ENCODE measurements around the gene LRRC18. TPM values are rescaled to one million over a fixed set of nuclear protein-coding genes. Genes with fewer than 3 reads are reported as not detected.

Gene LRRC18
- total and polyA plus RNA-seq, 10 of the 15 experiments (the other 5 are each of a cell fraction or from before 2014, with no cell fraction given) = 0.16 to 0.47 (median 0.24) TPM; not detected in 6

DNA sequence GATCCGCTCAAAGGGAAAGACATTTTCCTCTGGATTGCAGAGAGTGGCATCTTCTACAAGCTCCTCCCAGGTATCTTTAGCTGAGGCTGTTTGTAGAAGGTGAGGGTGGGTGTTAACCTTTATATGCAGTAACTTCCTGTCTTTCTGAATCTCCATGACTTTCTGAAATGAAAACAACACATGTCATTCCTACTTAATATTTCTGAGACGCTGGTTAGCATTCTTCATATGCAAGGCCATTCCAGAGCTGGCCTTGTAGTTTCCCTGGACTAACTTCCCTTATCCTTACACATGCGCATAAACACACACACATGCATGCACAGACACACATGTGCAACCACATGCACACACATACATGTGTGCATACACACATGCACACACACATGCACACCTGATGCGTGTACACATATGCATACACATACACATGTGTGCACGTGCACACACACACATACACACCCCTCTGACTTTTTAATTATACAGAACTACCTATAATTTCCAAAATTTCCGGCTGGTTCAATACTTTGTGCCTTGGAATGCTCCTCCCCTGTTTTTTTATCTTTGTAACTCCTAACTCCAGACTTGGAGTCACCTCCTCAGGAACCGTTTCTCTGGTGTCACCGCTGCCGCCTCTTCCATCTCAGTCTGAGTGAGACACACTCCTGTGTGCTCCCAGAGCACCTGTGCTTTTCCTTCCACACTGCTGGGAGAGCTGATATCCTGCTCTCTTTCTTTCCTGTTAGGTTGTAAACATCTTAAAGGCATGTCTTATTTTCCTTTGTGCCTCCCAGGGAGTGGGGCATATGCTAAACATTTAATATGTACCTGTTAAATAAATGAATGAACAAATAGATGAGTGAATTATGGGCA is 55.2 kb downstream of the LRRC18 start:
- no peak for ATAC-seq
- DNase-seq (ENCODE audit: low read depth, low spot score) = no peak
- in situ Hi-C loops (cut with MboI) (no loop called here), intact Hi-C loops (cut with micrococcal nuclease; ENCODE audit: unreplicated experiment) (no loop called here)
- H3K79me2 ChIP-seq (ENCODE audit: control insufficient read depth, insufficient read depth, low read length) = no peaks in the 10 kb centered on the region
- ChIA-PET SMC1A (ENCODE audit: uncharacterized antibody, unreplicated experiment) (interaction anchor here (1.1 kb wide), 1 partner anchor 9 kb away, joined by 3 read pairs; no protein-coding TSS in a partner anchor), RAD21 (ENCODE audit: unreplicated experiment) (no interaction called here), POLR2A (no interaction called here), CTCF (interaction anchor here (0.8 kb wide), 1 partner anchor 572 kb away, joined by 3 read pairs; no protein-coding TSS in a partner anchor)
- no peak overlapping the region for H2AFZ ChIP-seq (ENCODE audit: control insufficient read depth, low read depth, low read length)
- no peaks in the 10 kb centered on the region for H3K27me3 ChIP-seq (replicated peaks in 1 of 2; ENCODE audit: control insufficient read depth in 2 of 2, insufficient read depth in 2 of 2, low read length in 1 of 2)
- no peaks in the 10 kb centered on the region; the same call in 2 of the 3 replicates for H3K9me3 ChIP-seq (replicated peaks; ENCODE audit: control insufficient read depth, insufficient read depth, low read length)
- H3K27ac ChIP-seq (ENCODE audit: control insufficient read depth, insufficient read depth) = no peak overlapping the region
- WGBS (ENCODE audit: insufficient coverage, insufficient replicate concordance, low lambda C conversion rate, missing lambda C conversion rate) = 92% methylated on average over 9 of the region's 9 CpGs
- H3K4me3 ChIP-seq = no peak overlapping the region
- no peaks in the 10 kb centered on the region for H4K20me1 ChIP-seq (ENCODE audit: control insufficient read depth, insufficient read depth)
- no TSS peak for BruUV-seq (replicated peaks)
- no peaks in the 10 kb centered on the region; the same call in 1 of the 2 replicates for H3K4me1 ChIP-seq (ENCODE audit: control insufficient read depth, insufficient read depth, low read length)
- peaks cover 2 to 7% of the 10 kb centered on the region in 2 experiments; a peak in 3 of 4 replicates for H3K36me3 ChIP-seq (ENCODE audit: control insufficient read depth in 2 of 2, insufficient read depth in 2 of 2, low read length in 1 of 2)
- H3K4me2 ChIP-seq (ENCODE audit: control insufficient read depth, insufficient read depth) = no peak overlapping the region
- no peak for FAIRE-seq
- H3K9ac ChIP-seq (ENCODE audit: control insufficient read depth, insufficient read depth, low read length) = no peak overlapping the region
- TF ChIP-seq, protein P1, sequence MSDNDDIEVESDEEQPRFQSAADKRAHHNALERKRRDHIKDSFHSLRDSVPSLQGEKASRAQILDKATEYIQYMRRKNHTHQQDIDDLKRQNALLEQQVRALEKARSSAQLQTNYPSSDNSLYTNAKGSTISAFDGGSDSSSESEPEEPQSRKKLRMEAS (IDR thresholded peaks at IDR 0.05; ENCODE audit: low read depth, low read length) = no peak
- TF ChIP-seq FOS (IDR thresholded peaks at IDR 0.05; ENCODE audit: borderline replicate concordance, extremely low read depth, insufficient read length) (no peak), NR2C2 (IDR thresholded peaks at IDR 0.05; ENCODE audit: borderline replicate concordance, control insufficient read depth, insufficient read length, low read depth) (no peak), SP1 (IDR thresholded peaks at IDR 0.05; ENCODE audit: low read depth, low read length) (no peak), NFYA (IDR thresholded peaks at IDR 0.05; ENCODE audit: borderline replicate concordance, low read depth, low read length) (no peak), TARDBP (IDR thresholded peaks at IDR 0.05; ENCODE audit: borderline replicate concordance) (no peak)
- TF ChIP-seq, protein P2, sequence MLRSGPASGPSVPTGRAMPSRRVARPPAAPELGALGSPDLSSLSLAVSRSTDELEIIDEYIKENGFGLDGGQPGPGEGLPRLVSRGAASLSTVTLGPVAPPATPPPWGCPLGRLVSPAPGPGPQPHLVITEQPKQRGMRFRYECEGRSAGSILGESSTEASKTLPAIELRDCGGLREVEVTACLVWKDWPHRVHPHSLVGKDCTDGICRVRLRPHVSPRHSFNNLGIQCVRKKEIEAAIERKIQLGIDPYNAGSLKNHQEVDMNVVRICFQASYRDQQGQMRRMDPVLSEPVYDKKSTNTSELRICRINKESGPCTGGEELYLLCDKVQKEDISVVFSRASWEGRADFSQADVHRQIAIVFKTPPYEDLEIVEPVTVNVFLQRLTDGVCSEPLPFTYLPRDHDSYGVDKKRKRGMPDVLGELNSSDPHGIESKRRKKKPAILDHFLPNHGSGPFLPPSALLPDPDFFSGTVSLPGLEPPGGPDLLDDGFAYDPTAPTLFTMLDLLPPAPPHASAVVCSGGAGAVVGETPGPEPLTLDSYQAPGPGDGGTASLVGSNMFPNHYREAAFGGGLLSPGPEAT (IDR thresholded peaks at IDR 0.05; ENCODE audit: low read depth) = no peak
- TF ChIP-seq, protein P3, sequence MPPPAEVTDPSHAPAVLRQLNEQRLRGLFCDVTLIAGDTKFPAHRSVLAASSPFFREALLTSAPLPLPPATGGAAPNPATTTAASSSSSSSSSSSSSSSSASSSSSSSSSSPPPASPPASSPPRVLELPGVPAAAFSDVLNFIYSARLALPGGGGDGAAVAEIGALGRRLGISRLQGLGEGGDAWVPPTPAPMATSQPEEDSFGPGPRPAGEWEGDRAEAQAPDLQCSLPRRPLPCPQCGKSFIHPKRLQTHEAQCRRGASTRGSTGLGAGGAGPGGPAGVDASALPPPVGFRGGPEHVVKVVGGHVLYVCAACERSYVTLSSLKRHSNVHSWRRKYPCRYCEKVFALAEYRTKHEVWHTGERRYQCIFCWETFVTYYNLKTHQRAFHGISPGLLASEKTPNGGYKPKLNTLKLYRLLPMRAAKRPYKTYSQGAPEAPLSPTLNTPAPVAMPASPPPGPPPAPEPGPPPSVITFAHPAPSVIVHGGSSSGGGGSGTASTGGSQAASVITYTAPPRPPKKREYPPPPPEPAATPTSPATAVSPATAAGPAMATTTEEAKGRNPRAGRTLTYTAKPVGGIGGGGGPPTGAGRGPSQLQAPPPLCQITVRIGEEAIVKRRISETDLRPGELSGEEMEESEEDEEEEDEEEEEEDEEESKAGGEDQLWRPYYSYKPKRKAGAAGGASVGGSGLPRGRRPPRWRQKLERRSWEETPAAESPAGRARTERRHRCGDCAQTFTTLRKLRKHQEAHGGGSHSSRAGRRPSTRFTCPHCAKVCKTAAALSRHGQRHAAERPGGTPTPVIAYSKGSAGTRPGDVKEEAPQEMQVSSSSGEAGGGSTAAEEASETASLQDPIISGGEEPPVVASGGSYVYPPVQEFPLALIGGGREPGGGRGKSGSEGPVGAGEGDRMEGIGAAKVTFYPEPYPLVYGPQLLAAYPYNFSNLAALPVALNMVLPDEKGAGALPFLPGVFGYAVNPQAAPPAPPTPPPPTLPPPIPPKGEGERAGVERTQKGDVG (CRISPR knock-in tag; IDR thresholded peaks at IDR 0.05) = no peak
- TF ChIP-seq, protein P4, sequence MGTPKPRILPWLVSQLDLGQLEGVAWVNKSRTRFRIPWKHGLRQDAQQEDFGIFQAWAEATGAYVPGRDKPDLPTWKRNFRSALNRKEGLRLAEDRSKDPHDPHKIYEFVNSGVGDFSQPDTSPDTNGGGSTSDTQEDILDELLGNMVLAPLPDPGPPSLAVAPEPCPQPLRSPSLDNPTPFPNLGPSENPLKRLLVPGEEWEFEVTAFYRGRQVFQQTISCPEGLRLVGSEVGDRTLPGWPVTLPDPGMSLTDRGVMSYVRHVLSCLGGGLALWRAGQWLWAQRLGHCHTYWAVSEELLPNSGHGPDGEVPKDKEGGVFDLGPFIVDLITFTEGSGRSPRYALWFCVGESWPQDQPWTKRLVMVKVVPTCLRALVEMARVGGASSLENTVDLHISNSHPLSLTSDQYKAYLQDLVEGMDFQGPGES (IDR thresholded peaks at IDR 0.05) = no peak
- TF ChIP-seq, protein P5, sequence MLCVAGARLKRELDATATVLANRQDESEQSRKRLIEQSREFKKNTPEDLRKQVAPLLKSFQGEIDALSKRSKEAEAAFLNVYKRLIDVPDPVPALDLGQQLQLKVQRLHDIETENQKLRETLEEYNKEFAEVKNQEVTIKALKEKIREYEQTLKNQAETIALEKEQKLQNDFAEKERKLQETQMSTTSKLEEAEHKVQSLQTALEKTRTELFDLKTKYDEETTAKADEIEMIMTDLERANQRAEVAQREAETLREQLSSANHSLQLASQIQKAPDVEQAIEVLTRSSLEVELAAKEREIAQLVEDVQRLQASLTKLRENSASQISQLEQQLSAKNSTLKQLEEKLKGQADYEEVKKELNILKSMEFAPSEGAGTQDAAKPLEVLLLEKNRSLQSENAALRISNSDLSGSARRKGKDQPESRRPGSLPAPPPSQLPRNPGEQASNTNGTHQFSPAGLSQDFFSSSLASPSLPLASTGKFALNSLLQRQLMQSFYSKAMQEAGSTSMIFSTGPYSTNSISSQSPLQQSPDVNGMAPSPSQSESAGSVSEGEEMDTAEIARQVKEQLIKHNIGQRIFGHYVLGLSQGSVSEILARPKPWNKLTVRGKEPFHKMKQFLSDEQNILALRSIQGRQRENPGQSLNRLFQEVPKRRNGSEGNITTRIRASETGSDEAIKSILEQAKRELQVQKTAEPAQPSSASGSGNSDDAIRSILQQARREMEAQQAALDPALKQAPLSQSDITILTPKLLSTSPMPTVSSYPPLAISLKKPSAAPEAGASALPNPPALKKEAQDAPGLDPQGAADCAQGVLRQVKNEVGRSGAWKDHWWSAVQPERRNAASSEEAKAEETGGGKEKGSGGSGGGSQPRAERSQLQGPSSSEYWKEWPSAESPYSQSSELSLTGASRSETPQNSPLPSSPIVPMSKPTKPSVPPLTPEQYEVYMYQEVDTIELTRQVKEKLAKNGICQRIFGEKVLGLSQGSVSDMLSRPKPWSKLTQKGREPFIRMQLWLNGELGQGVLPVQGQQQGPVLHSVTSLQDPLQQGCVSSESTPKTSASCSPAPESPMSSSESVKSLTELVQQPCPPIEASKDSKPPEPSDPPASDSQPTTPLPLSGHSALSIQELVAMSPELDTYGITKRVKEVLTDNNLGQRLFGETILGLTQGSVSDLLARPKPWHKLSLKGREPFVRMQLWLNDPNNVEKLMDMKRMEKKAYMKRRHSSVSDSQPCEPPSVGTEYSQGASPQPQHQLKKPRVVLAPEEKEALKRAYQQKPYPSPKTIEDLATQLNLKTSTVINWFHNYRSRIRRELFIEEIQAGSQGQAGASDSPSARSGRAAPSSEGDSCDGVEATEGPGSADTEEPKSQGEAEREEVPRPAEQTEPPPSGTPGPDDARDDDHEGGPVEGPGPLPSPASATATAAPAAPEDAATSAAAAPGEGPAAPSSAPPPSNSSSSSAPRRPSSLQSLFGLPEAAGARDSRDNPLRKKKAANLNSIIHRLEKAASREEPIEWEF (IDR thresholded peaks at IDR 0.05; ENCODE audit: insufficient replicate concordance, low read depth, low read length) = no peak
